NCI-H446 treated with DMSO at 0.1 percent for 48 hours (cell line): ENCODE measurements around the gene ANKS1B.
"Not testable (repeated sequence)": the region's sequence is repeated elsewhere in the genome, so short reads cannot be mapped to it uniquely, and the experiment has no call there.

Source experiments
- DNase-seq: peaks from one replicate; lab custom pipeline; 2025; lab: John Stamatoyannopoulos, UW

ANKS1B gene

GRCh38 chr12:99704036-99704435 lies 280.7 kb downstream of the ANKS1B start:
- DNase-seq: no peak

GRCh38 chr12:99700032-99700431 lies 284.7 kb downstream of the ANKS1B start:
- DNase-seq: no peak

GRCh38 chr12:99695050-99695449 lies 289.7 kb downstream of the ANKS1B start:
- no peak for DNase-seq

- no peak for DNase-seq
These were observed 298.6 kb downstream of the ANKS1B start for GRCh38 chr12:99686142-99686541.

- no peak for DNase-seq
These were observed 304.5 kb downstream of the ANKS1B start for GRCh38 chr12:99680276-99680675.

- no peak for DNase-seq
These were observed 314.1 kb downstream of the ANKS1B start for GRCh38 chr12:99670635-99671034.

- DNase-seq: no peak
These were observed 325.9 kb downstream of the ANKS1B start for GRCh38 chr12:99658671-99659349.

- no peak for DNase-seq
These were observed 335.2 kb downstream of the ANKS1B start for GRCh38 chr12:99649551-99649950.

- no peak for DNase-seq
These were observed 336.6 kb downstream of the ANKS1B start for GRCh38 chr12:99648183-99648582.

GRCh38 chr12:99647453-99647852 lies 337.3 kb downstream of the ANKS1B start, which contains the start of gene GARIN6:
Gene GARIN6, plus strand, starts transcription at chr12:99647753. Its CDS starts 422 bp downstream, at chr12:99648175.
- no peak for DNase-seq

- DNase-seq: no peak
These were observed 340.1 kb downstream of the ANKS1B start for GRCh38 chr12:99644629-99645028.

- DNase-seq: no peak
These were observed 357.3 kb downstream of the ANKS1B start for GRCh38 chr12:99627459-99627858.

- not testable (repeated sequence) for DNase-seq
These were observed 360.1 kb downstream of the ANKS1B start for GRCh38 chr12:99624591-99624990.

GRCh38 chr12:99620159-99620479 lies 364.6 kb downstream of the ANKS1B start:
- no peak for DNase-seq

GRCh38 chr12:99619389-99620158 lies 365.2 kb downstream of the ANKS1B start:
- no peak for DNase-seq

- DNase-seq: no peak
These were observed 366.1 kb downstream of the ANKS1B start for GRCh38 chr12:99618657-99619056.

- DNase-seq: no peak
These were observed 373.1 kb downstream of the ANKS1B start for GRCh38 chr12:99611599-99611998.

GRCh38 chr12:99611117-99611516 lies 373.6 kb downstream of the ANKS1B start:
- DNase-seq: no peak

GRCh38 chr12:99609455-99610181 lies 375.1 kb downstream of the ANKS1B start:
- no peak for DNase-seq

- DNase-seq: no peak
These were observed 384.3 kb downstream of the ANKS1B start for GRCh38 chr12:99600388-99600787.

GRCh38 chr12:99598785-99599184 lies 386.0 kb downstream of the ANKS1B start:
- DNase-seq: no peak

- no peak for DNase-seq
These were observed 388.0 kb downstream of the ANKS1B start for GRCh38 chr12:99596762-99597161.

GRCh38 chr12:99577125-99577524 lies 407.6 kb downstream of the ANKS1B start:
- not testable (repeated sequence) for DNase-seq
